HG02970 (cell line): ENCODE measurements around the gene PTPN14.
"Not testable (repeated sequence)": the region's sequence is repeated elsewhere in the genome, so short reads cannot be mapped to it uniquely, and the experiment has no call there.

Experiments
- ATAC-seq: cut with Tn5 transposase; IDR thresholded peaks from one replicate; pipeline ENCODE4 v1.9.1; 2021; ENCODE audit warnings: mild to moderate bottlenecking, moderate library complexity, moderate number of reproducible peaks; ENCODE audit not compliant: unreplicated experiment, low FRiP score

The PTPN14 gene

DNA sequence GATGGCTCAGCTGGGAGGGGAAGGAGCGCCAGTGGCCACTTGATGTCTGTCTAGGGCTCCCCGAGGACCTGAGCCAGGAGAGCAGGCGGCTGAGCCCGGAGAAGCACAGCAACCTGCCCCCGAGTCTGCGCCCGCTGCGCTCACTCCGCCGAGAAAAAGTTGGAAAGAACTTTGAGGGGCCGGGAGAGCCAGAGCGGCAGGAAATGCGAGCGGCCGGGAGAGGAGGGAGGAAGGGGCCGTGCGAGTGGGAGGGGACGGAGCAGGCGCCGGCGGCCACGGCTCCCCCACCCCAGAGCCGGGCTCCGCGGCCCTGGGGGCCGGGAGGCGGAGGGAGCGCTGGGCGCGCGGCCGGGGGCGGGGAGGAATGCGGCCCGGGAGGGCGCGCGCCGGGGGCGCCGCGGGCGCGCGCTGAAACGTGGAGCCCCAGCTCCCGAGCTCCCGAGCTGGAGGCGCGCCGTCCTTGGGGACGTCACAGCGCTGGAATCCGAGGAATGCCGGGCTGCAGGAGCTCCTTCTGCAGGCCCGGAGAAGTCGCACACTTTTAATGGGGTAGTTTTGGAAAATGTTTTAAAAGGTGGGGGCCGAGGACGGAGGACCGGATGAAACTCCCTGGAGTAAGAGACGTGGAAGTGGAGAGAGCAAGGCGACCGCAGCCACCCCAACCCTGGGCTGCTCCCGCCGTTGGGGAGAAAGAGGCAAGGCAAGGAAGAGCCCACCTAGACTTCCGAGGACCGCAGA, at the start of gene PTPN14:
Gene PTPN14, minus strand, starts transcription at position 167 of the 738 bp plus-strand sequence. CDS start 86,799 bp downstream, outside the sequence.
- no peak for ATAC-seq

DNA sequence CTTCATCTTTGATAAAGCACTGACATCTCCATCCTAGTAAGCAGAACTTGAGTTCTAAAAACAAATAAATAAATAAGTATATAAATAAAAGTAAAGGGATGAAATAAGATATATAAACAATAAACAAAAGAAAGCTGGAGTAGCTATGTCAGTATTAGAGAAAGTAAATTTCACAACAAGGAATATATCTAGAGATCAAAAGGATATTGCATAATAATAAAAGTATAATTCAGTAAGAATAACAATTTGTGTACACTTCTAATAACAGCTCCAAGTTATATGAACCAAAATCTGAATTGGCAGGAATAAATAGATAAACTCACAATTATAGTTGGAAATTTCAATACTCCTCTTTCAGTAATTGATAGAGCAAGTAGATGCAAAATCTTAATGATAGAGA, 41.8 kb upstream of the PTPN14 start:
- no peak for ATAC-seq

DNA sequence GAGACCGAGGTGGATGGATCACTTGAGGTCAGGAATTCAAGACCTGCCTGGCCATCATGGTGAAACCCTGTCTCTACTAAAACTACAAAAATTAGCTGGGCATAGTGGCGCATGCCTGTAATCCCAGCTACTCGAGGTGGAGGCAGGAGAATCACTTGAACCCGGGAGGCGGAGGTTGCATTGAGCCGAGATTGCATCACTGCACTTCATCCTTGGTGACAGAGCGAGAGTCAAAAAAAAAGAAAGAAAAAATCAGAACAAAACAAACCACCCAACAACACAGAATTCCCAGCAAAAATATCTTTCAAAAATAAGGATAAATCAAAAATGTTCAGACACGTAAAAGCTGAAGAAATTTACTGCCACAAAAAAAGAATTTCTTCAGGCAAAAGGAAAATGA, 40.5 kb upstream of the PTPN14 start:
- not testable (repeated sequence) for ATAC-seq

DNA sequence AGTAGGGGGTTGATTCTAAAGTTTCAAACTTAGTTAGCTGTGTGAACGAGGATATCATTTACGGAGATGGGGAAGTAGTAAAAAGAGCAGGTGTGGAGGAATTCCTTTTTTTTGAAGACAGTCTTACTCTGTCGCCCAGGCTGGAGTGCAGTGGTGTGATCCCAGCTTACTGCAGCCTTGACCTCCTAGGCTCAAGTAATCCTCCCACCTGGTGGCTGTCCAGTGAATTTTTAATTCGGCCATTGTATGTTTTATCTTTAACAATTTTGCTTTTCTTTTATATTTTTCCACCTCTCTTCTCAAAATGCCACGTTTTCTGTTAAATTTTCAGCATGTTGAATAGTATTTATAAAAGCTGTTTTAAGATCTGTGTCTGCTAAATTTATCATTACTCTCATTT, 39.3 kb upstream of the PTPN14 start:
- ATAC-seq: no peak

DNA sequence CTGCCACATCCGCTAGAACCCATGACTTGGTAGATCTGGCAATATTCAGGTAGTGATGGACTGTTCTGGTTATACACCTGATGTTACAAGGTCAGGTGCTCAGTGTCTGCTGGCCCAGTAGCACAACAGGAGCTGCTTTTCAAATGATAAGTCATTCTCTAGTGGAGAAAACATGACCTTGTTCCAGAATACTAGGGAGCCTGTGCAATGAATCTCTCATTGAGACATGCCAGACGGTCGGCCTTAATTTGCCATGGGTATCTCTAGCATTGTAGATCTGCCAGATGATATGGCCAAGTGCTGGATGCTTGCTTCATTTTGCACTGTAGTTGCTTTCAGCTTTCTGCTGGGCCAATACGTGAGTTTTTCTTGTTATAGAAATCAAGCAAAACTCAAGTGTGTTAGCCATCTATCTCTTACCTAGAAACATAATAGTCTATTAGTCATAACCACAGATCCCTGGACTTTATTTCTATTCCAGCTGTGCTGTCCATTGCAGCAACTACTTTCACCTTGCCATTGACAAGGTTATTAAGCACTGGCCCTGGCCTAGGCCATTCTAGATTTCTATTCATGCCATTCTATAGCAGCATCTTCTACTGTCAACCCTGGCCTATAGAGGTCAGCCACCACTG, 37.7 kb upstream of the PTPN14 start:
- no peak for ATAC-seq

DNA sequence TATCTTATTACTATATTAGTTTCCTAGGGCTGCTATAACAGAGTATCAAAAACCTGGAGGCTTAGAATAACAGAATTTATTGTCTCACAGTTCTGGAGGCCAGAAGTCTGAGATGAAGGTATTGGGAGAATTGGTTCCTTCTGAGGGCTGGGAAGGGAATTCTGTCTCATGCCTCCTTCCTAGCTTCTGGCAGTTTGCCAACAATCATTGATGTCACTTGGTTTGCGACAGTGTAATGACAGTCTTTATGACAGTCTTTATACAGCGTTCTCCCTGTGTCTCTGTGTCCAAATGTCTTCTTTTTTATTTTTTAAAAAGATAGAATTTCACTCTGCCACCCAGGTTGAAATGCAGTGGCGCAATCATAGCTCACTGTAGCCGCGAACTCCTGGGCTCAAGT, 35.8 kb upstream of the PTPN14 start:
- no peak for ATAC-seq

DNA sequence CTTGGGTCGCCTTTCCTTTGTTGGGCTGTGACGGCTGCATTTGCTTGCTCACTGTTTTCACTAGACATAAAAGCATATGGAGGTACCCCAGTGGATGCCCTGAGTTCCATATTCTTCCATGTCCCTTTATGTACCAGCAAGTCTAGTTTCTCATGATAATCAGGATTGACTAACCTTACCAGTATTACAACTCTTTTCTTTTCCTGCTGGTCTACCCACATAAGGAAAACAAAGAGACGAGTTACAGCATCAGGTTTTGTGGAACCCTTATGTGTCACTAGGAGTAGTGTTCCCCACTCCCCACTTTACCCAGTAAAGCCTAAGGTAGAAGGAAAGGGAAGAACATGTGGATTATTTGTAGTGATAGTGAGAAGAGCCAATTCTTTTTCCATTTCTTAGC, 35.2 kb upstream of the PTPN14 start:
- no peak for ATAC-seq

DNA sequence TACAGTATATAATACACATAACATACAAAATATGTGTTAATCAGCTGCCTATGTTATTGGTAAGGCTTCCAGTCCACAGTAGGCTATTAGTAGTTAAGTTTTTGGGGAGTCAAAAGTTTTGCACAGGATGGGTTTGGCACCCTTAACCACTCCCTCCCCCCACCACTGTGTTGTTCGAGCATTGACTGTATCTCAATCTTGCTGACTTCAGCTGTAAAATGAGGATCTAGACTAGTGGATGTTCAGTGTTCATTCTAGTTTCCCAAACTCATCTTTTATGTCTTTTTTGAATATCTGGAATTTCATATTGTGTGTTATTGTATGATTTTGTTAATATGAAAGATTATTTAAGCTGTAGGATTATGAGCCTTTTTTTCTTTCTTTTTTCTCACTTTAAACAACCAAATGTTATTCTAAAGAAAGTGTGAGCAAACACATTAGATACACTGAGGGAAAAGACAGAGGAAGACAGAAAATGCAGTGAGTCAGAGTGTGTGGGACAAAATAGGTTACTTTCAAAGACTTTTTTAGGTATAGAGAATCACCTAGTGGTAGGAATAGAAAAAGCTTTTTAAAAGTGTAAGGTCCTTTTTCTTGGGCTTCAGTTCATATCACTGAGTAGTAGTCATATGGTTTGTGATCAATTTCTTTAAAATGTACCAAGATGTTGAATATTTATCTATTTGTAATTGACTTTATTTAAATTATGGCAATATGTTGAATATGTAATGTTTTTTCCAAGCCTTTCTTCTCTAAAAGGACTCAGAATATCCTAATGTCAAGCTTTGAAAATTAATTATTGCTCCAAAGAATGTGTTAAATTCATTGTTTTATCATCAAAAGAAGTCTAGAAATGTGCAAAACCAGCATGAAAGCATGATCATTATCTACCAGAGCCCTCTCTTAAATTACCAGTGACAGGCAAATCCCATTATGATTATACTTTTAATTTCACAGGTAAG, 33.7 kb upstream of the PTPN14 start:
- ATAC-seq: no peak

DNA sequence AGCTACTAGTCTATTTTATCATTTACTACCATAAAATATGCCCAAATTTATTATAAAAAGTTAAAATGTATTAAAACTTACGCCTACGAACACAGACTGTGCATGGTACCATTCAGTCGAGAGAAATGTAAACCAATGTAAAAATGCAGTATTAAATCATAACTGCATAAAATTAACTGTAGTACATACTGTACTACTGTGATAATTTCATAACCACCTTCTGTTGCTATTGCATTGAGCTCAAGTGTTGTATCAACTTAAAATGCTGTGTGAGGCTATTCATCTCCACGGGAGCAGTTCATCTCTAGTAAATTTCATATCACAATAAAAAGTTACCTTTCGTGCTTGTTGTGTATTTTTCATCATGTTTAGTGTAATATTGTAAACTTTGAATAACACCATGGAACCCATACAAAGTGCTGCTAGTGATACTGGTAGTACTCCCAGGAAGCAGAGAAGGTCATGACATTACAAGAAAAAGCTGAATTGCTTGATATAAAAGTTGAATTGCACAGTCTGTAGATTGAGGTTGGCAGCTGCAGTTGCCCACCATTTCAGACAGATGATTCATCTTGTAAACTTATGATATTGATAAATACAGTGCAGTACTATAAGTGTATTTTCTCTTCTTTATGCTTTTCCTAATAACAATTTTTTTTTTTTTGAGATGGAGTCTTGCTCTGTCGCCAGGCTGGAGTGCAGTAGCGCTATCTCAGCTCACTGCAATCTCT, 32.6 kb upstream of the PTPN14 start:
- no peak for ATAC-seq

DNA sequence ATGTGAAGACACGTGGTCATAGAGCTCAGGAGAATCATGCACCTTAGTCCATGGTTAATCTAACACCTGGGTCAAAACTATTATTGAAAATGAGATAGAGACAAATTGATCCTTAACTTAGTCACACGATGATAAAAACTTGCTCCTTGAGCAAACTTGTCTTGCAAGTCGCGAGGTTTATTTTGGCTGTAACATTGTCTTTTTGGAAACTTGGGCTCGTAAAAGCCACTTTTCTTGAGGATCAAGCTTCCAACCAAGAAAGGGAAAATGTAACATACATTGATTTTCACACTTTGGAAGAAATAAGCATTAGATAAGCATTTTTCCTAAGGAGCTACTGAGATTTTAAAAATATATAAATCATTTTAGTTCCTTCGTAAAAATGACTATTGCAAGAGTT, 31.7 kb upstream of the PTPN14 start:
- ATAC-seq: no peak

DNA sequence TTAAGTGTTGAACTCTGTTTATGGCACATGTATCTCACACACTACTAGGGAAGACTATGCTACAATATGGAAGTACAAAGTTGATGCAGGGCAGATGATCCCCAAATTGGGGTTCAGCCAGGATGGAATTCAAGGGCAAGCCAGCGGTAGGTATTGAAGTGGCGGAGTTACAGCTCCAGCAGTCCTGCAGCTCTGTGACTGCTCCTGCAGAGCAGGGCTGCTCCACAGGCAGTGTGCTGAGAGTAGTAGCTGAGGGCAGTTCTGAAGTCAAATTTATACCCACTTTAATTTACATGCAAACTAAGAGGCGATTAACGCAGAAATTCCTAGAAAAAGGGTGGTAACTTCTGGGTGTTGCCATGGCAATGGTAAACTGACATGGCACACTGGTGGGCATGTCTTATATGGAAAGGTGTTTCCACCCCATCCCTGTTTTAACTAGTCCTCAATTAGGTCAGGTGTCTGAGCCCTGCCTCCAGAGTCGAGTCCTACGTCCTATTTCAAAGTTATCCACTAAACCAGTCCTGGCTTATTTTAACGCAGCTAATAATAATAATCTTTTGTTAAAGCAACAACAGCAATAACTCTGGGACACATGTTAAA, 31.0 kb upstream of the PTPN14 start:
- no peak for ATAC-seq

DNA sequence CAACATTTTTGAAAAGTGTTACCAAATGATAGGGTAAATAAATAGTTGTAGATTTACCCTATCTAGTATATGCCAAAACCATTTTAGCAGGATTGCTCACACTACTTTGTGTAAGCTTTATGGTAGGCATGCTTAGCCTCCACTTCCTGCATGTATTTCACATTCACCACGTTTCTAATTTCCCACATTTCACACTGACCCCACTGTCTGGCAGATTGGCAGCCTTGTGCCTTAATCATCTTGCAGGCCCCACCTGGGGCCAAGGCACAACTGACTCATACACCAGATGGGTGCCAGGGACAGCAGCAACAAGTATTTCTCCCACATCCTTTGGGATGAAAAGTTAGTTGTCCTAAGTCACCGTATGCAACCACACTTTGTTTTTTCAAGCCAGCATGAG, 30.4 kb upstream of the PTPN14 start:
- no peak for ATAC-seq

DNA sequence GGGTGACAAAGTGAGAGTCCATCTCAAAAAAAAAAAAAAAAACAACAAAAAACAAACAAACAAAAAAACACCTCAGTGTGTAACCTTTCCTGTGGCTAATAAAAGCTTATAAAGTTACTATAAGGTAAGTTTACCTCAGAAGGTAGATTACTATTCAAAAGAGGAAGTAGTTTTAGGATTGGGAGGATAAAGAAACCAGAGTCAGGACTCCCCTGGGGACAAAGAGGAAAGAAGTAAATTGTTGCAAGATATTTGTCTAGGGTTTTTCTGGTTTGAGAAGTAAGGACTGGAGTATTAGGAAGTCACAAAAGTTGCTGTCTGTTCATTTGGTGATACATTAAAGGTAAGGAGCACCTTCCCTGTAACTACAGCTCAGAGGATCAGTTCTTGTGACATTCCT, 27.8 kb upstream of the PTPN14 start:
- ATAC-seq: no peak

DNA sequence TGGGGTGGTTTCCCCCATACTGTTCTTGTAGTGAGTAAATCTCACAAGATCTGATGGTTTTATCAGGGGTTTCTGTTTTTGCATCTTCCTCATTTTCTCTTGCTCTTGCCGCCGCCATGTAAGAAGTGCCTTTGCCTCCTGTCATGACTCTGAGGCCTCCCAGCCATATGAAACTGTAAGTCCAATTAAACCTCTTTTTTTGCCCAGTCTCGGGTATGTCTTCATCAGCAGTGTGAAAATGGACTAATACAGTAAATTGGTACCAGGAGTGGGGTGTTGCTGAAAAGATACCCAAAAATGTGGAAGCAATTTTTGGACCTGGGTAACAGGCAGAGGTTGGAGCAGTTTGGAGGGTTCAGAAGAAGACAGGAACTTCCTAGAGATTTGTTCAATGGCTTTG, 24.7 kb upstream of the PTPN14 start:
- not testable (repeated sequence) for ATAC-seq

DNA sequence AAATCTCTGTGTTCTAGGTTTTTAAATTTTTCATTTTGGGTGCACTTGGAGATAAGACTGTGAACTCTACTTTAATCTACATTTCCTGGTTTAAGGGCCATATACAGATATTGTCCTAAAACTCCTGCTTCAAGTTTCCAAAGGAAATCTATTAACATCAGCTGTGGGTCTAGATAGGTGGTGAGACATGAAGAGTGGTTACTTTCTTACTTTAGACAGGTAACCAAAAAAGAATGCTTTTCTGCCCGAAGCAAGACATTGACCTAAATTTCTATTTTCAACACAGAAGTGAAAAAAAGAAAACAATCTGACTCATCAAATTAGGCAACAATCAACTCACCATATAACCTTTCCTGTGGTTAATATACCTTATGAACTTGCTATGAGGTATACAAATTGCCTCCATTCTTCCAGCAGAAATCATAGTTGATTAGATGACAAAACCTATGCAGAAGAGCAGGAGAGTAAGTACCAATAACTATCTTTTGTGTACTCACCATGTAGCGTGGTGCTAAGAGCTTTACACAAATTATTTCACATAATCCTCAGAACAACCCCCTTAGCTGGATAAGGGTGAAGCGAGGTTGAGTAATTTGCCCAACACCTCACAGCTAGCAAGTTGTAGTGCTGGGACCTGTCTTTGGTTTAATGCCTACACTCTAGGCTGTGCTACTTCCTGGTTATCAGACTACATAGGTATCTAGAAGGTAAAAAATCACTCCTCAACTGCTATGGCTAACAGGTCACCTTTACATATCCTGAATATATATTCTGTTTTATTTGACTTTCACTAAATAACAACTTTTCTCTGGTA, 23.4 kb upstream of the PTPN14 start:
- ATAC-seq: no peak

DNA sequence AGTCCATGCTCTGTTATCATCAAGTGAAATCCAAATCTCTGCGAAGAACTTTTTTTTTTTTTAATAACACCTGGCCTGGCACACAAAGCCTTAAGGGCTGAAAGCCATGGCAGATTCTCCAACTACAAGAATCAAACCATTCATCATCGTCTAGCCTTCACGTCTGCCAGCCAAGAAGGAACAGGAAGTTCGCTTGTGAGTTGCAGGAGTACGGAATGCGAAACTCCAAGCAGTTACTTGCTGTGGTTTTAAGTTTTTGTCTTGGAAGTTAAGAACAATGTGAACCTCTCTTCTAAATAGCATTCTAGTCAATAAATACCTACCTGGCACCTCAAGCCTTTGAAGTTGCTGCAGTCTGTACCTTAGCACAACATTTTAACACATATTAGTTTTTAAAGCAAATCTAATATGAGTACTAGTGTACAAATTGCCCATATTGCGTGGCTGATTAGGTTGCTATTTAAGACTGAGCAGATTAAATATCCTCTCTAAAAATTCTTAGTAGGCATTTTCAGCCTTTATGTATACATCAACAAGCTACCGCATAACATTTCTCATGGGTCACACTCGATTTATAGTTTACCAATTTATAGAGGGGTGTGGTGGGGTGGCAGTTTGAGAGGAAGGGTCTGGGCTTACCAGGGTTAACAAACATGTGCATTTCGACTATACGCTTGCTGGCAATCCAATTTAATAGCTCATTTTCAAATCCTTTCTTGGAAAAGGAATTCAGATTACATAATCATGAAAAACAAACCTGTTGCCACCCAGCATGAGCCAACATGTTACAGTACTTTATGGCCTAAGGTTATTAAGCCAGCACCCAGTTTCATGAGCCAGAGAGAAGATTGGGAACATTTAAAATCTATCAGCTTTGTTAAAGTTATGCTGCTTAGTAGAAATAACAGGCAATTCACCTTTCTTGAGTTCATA, 22.2 kb upstream of the PTPN14 start:
- no peak for ATAC-seq

DNA sequence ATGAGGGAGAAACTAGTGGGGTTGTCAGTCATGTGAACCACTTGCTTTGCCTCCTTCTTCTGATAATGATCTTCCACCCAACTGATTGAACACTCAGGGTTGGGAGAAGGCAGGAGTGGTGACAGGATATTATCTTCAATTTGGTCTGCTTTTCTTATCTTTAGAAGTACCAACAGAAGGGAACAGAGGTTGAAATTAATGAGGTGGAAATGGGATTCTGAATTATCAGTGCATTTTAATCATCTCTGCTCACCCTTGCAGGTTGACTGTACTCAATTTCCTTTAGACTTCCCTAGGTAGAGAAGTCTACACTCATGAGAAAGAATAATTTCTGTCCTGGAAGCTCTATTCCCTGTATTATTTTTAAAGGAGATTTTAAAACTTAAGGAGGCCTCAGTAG, 19.9 kb upstream of the PTPN14 start:
- ATAC-seq: no peak

DNA sequence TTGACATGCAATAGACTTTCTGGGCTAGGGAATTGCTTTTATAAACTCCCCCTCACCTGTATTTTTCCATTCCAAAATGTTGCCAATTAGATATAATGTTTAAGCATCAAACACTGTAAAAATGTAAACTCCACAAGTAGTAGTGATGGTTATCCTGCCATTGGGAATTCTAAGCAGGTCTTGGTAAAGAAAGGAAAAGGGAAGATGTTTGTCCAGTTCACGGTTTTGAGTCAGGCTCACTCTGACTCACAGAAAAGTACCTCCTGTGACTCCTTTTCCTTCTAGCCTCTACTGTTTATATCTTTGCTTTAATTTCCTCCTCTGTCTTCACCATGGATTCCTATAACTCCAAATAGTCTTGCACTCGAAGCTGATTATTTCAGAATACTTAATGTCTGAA, 19.0 kb upstream of the PTPN14 start:
- ATAC-seq: no peak
